ENCODE measurements around the gene SEMA3A.

- TF ChIP-seq CTCF (IDR thresholded peaks at IDR 0.05; ENCODE audit: insufficient read depth, low read length) (no peak), POLR2AphosphoS5 (IDR thresholded peaks at IDR 0.05; ENCODE audit: low read depth) (no peak), REST (IDR thresholded peaks at IDR 0.05; ENCODE audit: insufficient replicate concordance, low read depth) (no peak), GABPA (IDR thresholded peaks at IDR 0.05; ENCODE audit: low read depth) (no peak), SPI1 (IDR thresholded peaks at IDR 0.05; ENCODE audit: borderline replicate concordance, low read depth) (no peak)
These were observed 70.5 kb downstream of the SEMA3A start for GRCh38 chr7:84123965-84124547.
